Liver (tissue), 9 donors: ENCODE results near the gene DRGX. TPM values are rescaled to one million over a fixed set of nuclear protein-coding genes. Genes with fewer than 3 reads are reported as not detected.

Source experiments
- DNase-seq: peaks from one replicate; pipeline ENCODE4 v3.0.0-alpha.2; 2017; ENCODE audit warnings: low spot score
- H3K27ac ChIP-seq, 2 donors: one replicate each; pipeline ENCODE4 v1.7.0; 2013; ENCODE audit warnings: inconsistent platforms in 2 of 2, low read length in 2 of 2, control low read depth in 1 of 2, low read depth in 1 of 2, mild to moderate bottlenecking in 1 of 2
- H3K27me3 ChIP-seq, 4 donors: one replicate each; pipeline versions ENCODE4 v1.6.1 to v1.7.0; 2013; ENCODE audit warnings: low read length in 3 of 4, inconsistent platforms in 1 of 4, mild to moderate bottlenecking in 1 of 4, moderate library complexity in 1 of 4; ENCODE audit not compliant: control insufficient read depth in 4 of 4, insufficient read depth in 4 of 4
- H3K36me3 ChIP-seq, 4 donors: one replicate each; pipeline versions ENCODE4 v1.6.1 to v1.7.0; 2013; ENCODE audit warnings: low read length in 3 of 4, mild to moderate bottlenecking in 3 of 4, low read depth in 1 of 4, moderate library complexity in 1 of 4; ENCODE audit not compliant: control insufficient read depth in 4 of 4, insufficient read depth in 3 of 4
- H3K4me1 ChIP-seq, 4 donors: one replicate each; pipeline versions ENCODE4 v1.6.1 to v1.7.0; 2013; ENCODE audit warnings: low read length in 3 of 4, mild to moderate bottlenecking in 3 of 4, moderate library complexity in 1 of 4; ENCODE audit not compliant: control insufficient read depth in 4 of 4, insufficient read depth in 4 of 4
- H3K4me3 ChIP-seq, 3 donors: one replicate each; pipeline versions ENCODE4 v1.6.1 to v1.7.0; 2013; ENCODE audit warnings: low read length in 3 of 3, control low read depth in 1 of 3, low read depth in 1 of 3, mild to moderate bottlenecking in 1 of 3
- H3K9ac ChIP-seq, 2 donors: one replicate each; pipeline ENCODE4 v1.7.0; 2013; ENCODE audit warnings: low read length in 2 of 2, mild to moderate bottlenecking in 2 of 2, moderate library complexity in 2 of 2, control low read depth in 1 of 2, low read depth in 1 of 2
- H3K9me3 ChIP-seq, 4 donors: one replicate each; pipeline versions ENCODE4 v1.6.1 to v1.7.0; 2013; ENCODE audit warnings: low read length in 3 of 4; ENCODE audit not compliant: control insufficient read depth in 4 of 4
- ATF3 ChIP-seq: IDR thresholded peaks from 2 replicates; pipeline ENCODE4 v1.6.1; 2016; ENCODE audit warnings: antibody characterized with exemption
- EGR1 ChIP-seq, 2 donors: IDR thresholded peaks; 2 replicates each; pipeline ENCODE4 v1.6.1; 2016 to 2018; ENCODE audit warnings: antibody characterized with exemption in 2 of 2, low read depth in 2 of 2
- FOXA1 ChIP-seq: IDR thresholded peaks from 2 replicates; pipeline ENCODE4 v1.6.1; 2016; ENCODE audit warnings: antibody characterized with exemption
- FOXA2 ChIP-seq: IDR thresholded peaks from 2 replicates; pipeline ENCODE4 v1.6.1; 2016; ENCODE audit warnings: antibody characterized with exemption
- GABPA ChIP-seq, 2 donors: IDR thresholded peaks in 1 of 2; conservative IDR thresholded peaks in 1 of 2; 2 replicates each; pipeline ENCODE4 v1.6.1; 2016; ENCODE audit warnings: antibody characterized with exemption in 2 of 2, mild to moderate bottlenecking in 1 of 2, moderate library complexity in 1 of 2
- HNF4A ChIP-seq, 2 donors: conservative IDR thresholded peaks; 2 replicates each; pipeline ENCODE4 v1.6.1; 2016; ENCODE audit warnings: antibody characterized with exemption in 2 of 2, mild to moderate bottlenecking in 2 of 2
- HNF4G ChIP-seq: IDR thresholded peaks from 2 replicates; pipeline ENCODE4 v1.6.1; 2016; ENCODE audit warnings: antibody characterized with exemption
- JUND ChIP-seq, 2 donors: IDR thresholded peaks; 2 replicates each; pipeline ENCODE4 v1.6.1; 2016; ENCODE audit warnings: antibody characterized with exemption in 2 of 2
- NR2F2 ChIP-seq: IDR thresholded peaks from 2 replicates; pipeline ENCODE4 v1.6.1; 2016; ENCODE audit warnings: antibody characterized with exemption
- RAD21 ChIP-seq, 2 donors: IDR thresholded peaks; 2 replicates each; pipeline ENCODE4 v1.6.1; 2016; ENCODE audit warnings: antibody characterized with exemption in 2 of 2, mild to moderate bottlenecking in 2 of 2
- TAF1 ChIP-seq: conservative IDR thresholded peaks from 2 replicates; pipeline ENCODE4 v1.6.1; 2016; ENCODE audit warnings: antibody characterized with exemption, mild to moderate bottlenecking
- YY1 ChIP-seq: IDR thresholded peaks from 2 replicates; pipeline ENCODE4 v1.6.1; 2016; ENCODE audit warnings: antibody characterized with exemption, mild to moderate bottlenecking
- WGBS: extraction: QIAGEN DNeasy Blood & Tissue Kit; methylation state at CpG from one replicate; pipeline ENCODE4 v1.1.7; 2013; 5-methylcytosine and 5-hydroxymethylcytosine counted together
- polyA plus RNA-seq, 2 donors: library from polyadenylated mRNA; stranded (reverse) in 1 of 2; unstranded in 1 of 2; fragments of 200-250 nt in 1 of 2; fragments of >200 nt in 1 of 2; fragmentation: Nextera tagmentation in 1 of 2; extraction: Ambion mirVana in 1 of 2; gene quantifications; one replicate each; pipeline versions ENCODE4 v1.2.1 to v1.2.3, GENCODE V29; 2013 to 2015
- total RNA-seq, 2 donors: library from RNA; depleted of rRNA; stranded (reverse); fragments of >200 nt; gene quantifications; one replicate each; pipeline ENCODE4 v1.2.3, GENCODE V29; 2014
- TF ChIP-seq, protein P1 (sequence below): IDR thresholded peaks from 2 replicates; pipeline ENCODE4 v1.6.1; 2016; ENCODE audit warnings: antibody characterized with exemption
- TF ChIP-seq, protein P2 (sequence below): IDR thresholded peaks from 2 replicates; pipeline ENCODE4 v1.6.1; 2016; ENCODE audit warnings: antibody characterized with exemption, mild to moderate bottlenecking
- donor health status: healthy.
- donor health status: healthy.
- donor health status: healthy.
- donor health status: healthy.
- donor health status: healthy.

Gene DRGX
- total and polyA plus RNA-seq, 4 donors, result not detected

DNA sequence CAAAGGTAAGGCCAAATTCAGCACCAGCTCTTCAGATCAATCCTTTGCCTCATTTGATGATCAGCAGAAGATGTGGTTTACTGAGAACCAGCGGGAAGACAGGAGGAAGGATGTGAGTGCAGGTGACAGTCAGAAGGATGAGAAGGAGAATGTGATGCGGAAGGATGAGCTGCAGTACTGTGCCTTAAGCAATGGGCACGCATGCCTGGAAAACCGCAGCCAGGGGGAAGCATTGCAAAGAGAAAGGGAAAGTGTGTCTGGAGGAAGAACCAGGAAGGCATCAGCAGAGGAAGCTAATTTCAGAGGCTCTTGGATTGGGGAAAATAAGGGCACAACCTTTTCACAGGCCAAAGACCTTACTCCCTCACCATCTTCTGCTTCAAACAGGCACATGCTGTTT lies 71.2 kb downstream of the DRGX start (continued):
- TF ChIP-seq NR2F2, result no peak

DNA sequence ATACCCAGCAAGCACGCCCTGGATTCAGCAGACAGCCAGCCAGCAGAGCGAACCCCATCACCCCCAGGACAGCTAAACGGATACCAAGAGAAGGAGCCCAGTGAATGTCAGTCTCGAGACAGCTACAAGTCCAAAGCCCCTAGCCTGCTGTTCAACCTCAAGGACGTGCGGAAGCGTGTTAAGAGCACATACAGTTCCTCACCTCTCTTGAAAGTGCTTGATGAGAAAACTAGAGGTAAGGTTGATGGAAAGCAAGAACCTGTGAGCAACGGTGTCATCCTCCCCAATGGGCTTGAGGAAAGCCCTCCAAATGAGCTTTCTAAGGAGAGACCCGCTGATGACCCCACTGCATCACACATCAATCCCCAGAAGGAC lies 72.0 kb downstream of the DRGX start:
- TF ChIP-seq TAF1 (no peak), HNF4A (conservative IDR thresholded peaks at IDR 0.05) (no peak), HNF4G (no peak), EGR1 (IDR thresholded peaks at IDR 0.05; ENCODE audit: low read depth in 2 of 2) (no peak), YY1 (no peak), GABPA (IDR thresholded peaks at IDR 0.05 in 1 of 2, conservative IDR thresholded peaks at IDR 0.05 in 1 of 2) (no peak), RAD21 (IDR thresholded peaks at IDR 0.05) (no peak), ATF3 (no peak), FOXA2 (no peak)
- TF ChIP-seq, protein P1, sequence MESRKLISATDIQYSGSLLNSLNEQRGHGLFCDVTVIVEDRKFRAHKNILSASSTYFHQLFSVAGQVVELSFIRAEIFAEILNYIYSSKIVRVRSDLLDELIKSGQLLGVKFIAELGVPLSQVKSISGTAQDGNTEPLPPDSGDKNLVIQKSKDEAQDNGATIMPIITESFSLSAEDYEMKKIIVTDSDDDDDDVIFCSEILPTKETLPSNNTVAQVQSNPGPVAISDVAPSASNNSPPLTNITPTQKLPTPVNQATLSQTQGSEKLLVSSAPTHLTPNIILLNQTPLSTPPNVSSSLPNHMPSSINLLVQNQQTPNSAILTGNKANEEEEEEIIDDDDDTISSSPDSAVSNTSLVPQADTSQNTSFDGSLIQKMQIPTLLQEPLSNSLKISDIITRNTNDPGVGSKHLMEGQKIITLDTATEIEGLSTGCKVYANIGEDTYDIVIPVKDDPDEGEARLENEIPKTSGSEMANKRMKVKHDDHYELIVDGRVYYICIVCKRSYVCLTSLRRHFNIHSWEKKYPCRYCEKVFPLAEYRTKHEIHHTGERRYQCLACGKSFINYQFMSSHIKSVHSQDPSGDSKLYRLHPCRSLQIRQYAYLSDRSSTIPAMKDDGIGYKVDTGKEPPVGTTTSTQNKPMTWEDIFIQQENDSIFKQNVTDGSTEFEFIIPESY, result no peak
- TF ChIP-seq, protein P2, sequence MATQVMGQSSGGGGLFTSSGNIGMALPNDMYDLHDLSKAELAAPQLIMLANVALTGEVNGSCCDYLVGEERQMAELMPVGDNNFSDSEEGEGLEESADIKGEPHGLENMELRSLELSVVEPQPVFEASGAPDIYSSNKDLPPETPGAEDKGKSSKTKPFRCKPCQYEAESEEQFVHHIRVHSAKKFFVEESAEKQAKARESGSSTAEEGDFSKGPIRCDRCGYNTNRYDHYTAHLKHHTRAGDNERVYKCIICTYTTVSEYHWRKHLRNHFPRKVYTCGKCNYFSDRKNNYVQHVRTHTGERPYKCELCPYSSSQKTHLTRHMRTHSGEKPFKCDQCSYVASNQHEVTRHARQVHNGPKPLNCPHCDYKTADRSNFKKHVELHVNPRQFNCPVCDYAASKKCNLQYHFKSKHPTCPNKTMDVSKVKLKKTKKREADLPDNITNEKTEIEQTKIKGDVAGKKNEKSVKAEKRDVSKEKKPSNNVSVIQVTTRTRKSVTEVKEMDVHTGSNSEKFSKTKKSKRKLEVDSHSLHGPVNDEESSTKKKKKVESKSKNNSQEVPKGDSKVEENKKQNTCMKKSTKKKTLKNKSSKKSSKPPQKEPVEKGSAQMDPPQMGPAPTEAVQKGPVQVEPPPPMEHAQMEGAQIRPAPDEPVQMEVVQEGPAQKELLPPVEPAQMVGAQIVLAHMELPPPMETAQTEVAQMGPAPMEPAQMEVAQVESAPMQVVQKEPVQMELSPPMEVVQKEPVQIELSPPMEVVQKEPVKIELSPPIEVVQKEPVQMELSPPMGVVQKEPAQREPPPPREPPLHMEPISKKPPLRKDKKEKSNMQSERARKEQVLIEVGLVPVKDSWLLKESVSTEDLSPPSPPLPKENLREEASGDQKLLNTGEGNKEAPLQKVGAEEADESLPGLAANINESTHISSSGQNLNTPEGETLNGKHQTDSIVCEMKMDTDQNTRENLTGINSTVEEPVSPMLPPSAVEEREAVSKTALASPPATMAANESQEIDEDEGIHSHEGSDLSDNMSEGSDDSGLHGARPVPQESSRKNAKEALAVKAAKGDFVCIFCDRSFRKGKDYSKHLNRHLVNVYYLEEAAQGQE, result no peak
- Histone ChIP-seq H3K4me1 (no peaks in the 10 kb centered on the region), H3K27me3 (no peaks in the 10 kb centered on the region), H3K9me3 (no peaks in the 10 kb centered on the region), H3K27ac (no peak overlapping the region), H3K9ac (no peak overlapping the region), H3K4me3 (no peak overlapping the region), H3K36me3 (no peaks in the 10 kb centered on the region)
- WGBS, result 81% methylated on average over 9 of the region's 9 CpGs
- DNase-seq, result no peak

DNA sequence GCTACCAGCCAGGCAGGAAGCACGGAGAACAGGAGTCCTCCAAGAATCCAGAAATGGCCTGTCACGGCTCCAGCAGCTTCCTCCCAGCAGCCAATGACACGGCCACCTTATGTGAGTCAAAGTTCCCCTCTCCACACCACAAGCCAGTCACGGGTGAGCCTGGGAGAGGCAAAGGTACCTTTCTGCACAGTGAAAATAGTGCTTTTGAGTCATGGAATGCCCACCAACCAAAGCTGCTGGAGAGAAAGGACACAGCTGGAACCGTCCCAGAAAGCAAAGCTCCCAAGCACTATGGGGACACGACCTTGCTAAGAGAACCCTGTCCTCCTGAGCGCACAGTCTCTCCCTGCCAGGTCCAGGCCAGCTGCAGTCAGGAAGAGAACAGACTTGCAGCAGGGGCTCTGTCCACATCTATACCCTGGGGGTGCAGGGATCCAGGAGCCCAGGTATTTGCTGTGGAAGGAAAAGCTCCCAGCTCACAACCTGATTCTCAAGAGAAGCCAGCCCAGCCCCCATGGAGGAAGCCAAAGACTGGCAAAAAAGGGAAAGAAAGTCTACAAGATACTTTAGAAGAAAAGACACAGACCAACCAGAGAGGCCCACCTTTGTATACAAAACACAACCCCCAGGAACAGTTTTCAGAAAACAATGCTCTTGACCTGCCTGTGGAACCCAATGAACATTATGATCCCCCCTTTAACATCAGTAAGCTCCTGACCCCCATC lies 72.6 kb downstream of the DRGX start:
- Histone ChIP-seq H3K4me1 (no peaks in the 10 kb centered on the region), H3K27ac (no peak overlapping the region), H3K36me3 (no peaks in the 10 kb centered on the region), H3K9me3 (no peaks in the 10 kb centered on the region), H3K4me3 (no peak overlapping the region), H3K9ac (no peak overlapping the region), H3K27me3 (no peaks in the 10 kb centered on the region)
- 57% methylated on average over 7 of the region's 7 CpGs for WGBS
- TF ChIP-seq FOXA1 (no peak), TAF1 (no peak), RAD21 (IDR thresholded peaks at IDR 0.05) (no peak), JUND (IDR thresholded peaks at IDR 0.05) (no peak), HNF4G (no peak), NR2F2 (no peak), HNF4A (conservative IDR thresholded peaks at IDR 0.05) (no peak), GABPA (IDR thresholded peaks at IDR 0.05 in 1 of 2, conservative IDR thresholded peaks at IDR 0.05 in 1 of 2) (no peak)
- TF ChIP-seq, protein P1, result no peak
- DNase-seq, result no peak
